ENCODE results near the gene PAX6.

DNA sequence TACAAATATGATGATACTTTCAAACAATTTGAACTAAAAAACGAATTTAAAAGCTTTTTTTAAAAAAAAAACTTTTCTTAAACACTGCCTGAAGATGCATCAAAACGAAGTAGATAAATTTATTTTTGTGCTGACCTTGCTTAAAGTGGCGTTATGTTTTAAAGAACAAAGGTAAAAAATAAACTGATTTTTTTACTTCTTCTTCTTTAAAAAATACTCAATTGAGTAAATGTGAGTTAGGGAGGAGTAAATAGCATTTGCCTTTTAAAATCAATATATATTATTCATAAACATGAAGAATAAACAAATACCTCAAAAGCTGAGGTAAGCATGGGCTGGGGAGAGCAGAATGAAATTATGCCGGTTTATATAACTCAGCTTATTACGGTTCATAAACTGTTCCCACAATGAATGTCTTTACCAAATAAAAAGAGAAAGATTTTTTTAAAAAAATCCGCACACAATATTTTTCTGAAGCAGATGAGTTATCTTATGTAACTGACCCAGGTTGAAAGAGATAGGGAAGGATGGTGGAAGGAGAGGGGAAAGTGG lies 9.0 kb downstream of the PAX6 start:
- TF ChIP-seq, protein P1, sequence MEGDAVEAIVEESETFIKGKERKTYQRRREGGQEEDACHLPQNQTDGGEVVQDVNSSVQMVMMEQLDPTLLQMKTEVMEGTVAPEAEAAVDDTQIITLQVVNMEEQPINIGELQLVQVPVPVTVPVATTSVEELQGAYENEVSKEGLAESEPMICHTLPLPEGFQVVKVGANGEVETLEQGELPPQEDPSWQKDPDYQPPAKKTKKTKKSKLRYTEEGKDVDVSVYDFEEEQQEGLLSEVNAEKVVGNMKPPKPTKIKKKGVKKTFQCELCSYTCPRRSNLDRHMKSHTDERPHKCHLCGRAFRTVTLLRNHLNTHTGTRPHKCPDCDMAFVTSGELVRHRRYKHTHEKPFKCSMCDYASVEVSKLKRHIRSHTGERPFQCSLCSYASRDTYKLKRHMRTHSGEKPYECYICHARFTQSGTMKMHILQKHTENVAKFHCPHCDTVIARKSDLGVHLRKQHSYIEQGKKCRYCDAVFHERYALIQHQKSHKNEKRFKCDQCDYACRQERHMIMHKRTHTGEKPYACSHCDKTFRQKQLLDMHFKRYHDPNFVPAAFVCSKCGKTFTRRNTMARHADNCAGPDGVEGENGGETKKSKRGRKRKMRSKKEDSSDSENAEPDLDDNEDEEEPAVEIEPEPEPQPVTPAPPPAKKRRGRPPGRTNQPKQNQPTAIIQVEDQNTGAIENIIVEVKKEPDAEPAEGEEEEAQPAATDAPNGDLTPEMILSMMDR (conservative IDR thresholded peaks at IDR 0.05; ENCODE audit: low read depth, low read length): no peak
- TF ChIP-seq EZH2 (IDR thresholded peaks at IDR 0.05; ENCODE audit: low read length, unreplicated experiment): no peak
